Mesenteric fat pad (tissue), 1 donor: ENCODE results near the gene SUN2. TPM values are rescaled to one million over a fixed set of nuclear protein-coding genes. Genes with fewer than 3 reads are reported as not detected.

Source experiments
- DNase-seq: peaks from one replicate; pipeline ENCODE4 v3.0.0-alpha.2; 2020; ENCODE audit warnings: low spot score
- total RNA-seq: library from RNA; stranded (reverse); fragmentation: NEBNext Ultra II Directional; extraction: Animal tissue kit (Norgen Biotek cat#: 25700); gene quantifications from one replicate; pipeline ENCODE4 v1.2.1, GENCODE V29; 2021
- donor health status: DM: yes; HTN: yes; CAD: no.

SUN2 gene
- total RNA-seq, 1 donor from 2014 or later = 286 TPM

- no peak for DNase-seq
Measured at GRCh38 chr22:38717244-38717643, 38.6 kb downstream of the SUN2 start.

GRCh38 chr22:38716826-38717225 lies 39.0 kb downstream of the SUN2 start:
- no peak for DNase-seq

GRCh38 chr22:38716271-38716670 lies 39.5 kb downstream of the SUN2 start:
- no peak for DNase-seq

- no peak for DNase-seq
Measured at GRCh38 chr22:38715852-38716251, 39.9 kb downstream of the SUN2 start.

- no peak for DNase-seq
Measured at GRCh38 chr22:38715176-38715764, 40.5 kb downstream of the SUN2 start.

- DNase-seq = no peak
Measured at GRCh38 chr22:38713921-38714320, 41.9 kb downstream of the SUN2 start.

- no peak for DNase-seq
Measured at GRCh38 chr22:38712486-38713207, 43.2 kb downstream of the SUN2 start.

- no peak for DNase-seq
Measured at GRCh38 chr22:38710866-38711265, 44.9 kb downstream of the SUN2 start.

GRCh38 chr22:38710351-38710750 lies 45.4 kb downstream of the SUN2 start:
- no peak for DNase-seq

- no peak for DNase-seq
Measured at GRCh38 chr22:38709306-38709705, 46.5 kb downstream of the SUN2 start.

GRCh38 chr22:38707984-38708383 lies 47.8 kb downstream of the SUN2 start:
- DNase-seq = no peak

- no peak for DNase-seq
Measured at GRCh38 chr22:38707346-38707745, 48.5 kb downstream of the SUN2 start.

GRCh38 chr22:38706901-38707195 lies 49.0 kb downstream of the SUN2 start:
- DNase-seq = no peak

- DNase-seq = no peak
Measured at GRCh38 chr22:38706101-38706900, 49.5 kb downstream of the SUN2 start.

GRCh38 chr22:38705235-38706100 lies 50.3 kb downstream of the SUN2 start, which contains the start of gene GTPBP1:
TSS of gene GTPBP1 (plus strand) at chr22:38705944. CDS start at chr22:38705956, 12 bp downstream.
- peak; percentile 97 for DNase-seq

GRCh38 chr22:38704654-38705234 lies 51.1 kb downstream of the SUN2 start:
- no peak for DNase-seq

- peak; percentile 100 for DNase-seq
Measured at GRCh38 chr22:38700789-38701628, 54.8 kb downstream of the SUN2 start, which contains the start of gene JOSD1. TSS of gene JOSD1 (minus strand) at chr22:38700943. CDS start at chr22:38699987, 956 bp downstream.

GRCh38 chr22:38700270-38700788 lies 55.5 kb downstream of the SUN2 start:
- peak; percentile 94 for DNase-seq

- DNase-seq = peak; percentile 68
Measured at GRCh38 chr22:38699784-38700183, 56.0 kb downstream of the SUN2 start.

- DNase-seq = no peak
Measured at GRCh38 chr22:38699143-38699542, 56.7 kb downstream of the SUN2 start.
